Esophagus squamous epithelium (tissue), 4 donors: ENCODE measurements around the gene CNBP.

Experiments used
- POLR2A ChIP-seq, 4 donors: fragments of 450-650 bp; IDR thresholded peaks; one replicate each; pipeline ENCODE4 v1.6.1; 2017; ENCODE audit warnings: antibody characterized with exemption in 4 of 4, mild to moderate bottlenecking in 4 of 4, moderate library complexity in 3 of 4
- TF ChIP-seq, protein P1 (sequence below), 6 experiments: fragments of 450-650 bp in 4 of 6; fragments of 200-600 bp in 2 of 6; sonication (generic) in 2 of 6; IDR thresholded peaks; one replicate each; pipeline ENCODE4 v1.5.1; 2016 to 2019; ENCODE audit warnings: antibody characterized with exemption in 6 of 6, mild to moderate bottlenecking in 4 of 6, moderate library complexity in 4 of 6

- TF ChIP-seq, protein P1, sequence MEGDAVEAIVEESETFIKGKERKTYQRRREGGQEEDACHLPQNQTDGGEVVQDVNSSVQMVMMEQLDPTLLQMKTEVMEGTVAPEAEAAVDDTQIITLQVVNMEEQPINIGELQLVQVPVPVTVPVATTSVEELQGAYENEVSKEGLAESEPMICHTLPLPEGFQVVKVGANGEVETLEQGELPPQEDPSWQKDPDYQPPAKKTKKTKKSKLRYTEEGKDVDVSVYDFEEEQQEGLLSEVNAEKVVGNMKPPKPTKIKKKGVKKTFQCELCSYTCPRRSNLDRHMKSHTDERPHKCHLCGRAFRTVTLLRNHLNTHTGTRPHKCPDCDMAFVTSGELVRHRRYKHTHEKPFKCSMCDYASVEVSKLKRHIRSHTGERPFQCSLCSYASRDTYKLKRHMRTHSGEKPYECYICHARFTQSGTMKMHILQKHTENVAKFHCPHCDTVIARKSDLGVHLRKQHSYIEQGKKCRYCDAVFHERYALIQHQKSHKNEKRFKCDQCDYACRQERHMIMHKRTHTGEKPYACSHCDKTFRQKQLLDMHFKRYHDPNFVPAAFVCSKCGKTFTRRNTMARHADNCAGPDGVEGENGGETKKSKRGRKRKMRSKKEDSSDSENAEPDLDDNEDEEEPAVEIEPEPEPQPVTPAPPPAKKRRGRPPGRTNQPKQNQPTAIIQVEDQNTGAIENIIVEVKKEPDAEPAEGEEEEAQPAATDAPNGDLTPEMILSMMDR (IDR thresholded peaks at IDR 0.05), result no peak
- no peak for TF ChIP-seq POLR2A (IDR thresholded peaks at IDR 0.05)
These were observed 12.9 kb upstream of the CNBP start for GRCh38 chr3:129196601-129197000.
